ENCODE results near the gene QSOX1.
"Not testable (repeated sequence)": the region's sequence is repeated elsewhere in the genome, so short reads cannot be mapped to it uniquely, and the experiment has no call there.

Gene QSOX1, protein sequence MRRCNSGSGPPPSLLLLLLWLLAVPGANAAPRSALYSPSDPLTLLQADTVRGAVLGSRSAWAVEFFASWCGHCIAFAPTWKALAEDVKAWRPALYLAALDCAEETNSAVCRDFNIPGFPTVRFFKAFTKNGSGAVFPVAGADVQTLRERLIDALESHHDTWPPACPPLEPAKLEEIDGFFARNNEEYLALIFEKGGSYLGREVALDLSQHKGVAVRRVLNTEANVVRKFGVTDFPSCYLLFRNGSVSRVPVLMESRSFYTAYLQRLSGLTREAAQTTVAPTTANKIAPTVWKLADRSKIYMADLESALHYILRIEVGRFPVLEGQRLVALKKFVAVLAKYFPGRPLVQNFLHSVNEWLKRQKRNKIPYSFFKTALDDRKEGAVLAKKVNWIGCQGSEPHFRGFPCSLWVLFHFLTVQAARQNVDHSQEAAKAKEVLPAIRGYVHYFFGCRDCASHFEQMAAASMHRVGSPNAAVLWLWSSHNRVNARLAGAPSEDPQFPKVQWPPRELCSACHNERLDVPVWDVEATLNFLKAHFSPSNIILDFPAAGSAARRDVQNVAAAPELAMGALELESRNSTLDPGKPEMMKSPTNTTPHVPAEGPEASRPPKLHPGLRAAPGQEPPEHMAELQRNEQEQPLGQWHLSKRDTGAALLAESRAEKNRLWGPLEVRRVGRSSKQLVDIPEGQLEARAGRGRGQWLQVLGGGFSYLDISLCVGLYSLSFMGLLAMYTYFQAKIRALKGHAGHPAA

DNA sequence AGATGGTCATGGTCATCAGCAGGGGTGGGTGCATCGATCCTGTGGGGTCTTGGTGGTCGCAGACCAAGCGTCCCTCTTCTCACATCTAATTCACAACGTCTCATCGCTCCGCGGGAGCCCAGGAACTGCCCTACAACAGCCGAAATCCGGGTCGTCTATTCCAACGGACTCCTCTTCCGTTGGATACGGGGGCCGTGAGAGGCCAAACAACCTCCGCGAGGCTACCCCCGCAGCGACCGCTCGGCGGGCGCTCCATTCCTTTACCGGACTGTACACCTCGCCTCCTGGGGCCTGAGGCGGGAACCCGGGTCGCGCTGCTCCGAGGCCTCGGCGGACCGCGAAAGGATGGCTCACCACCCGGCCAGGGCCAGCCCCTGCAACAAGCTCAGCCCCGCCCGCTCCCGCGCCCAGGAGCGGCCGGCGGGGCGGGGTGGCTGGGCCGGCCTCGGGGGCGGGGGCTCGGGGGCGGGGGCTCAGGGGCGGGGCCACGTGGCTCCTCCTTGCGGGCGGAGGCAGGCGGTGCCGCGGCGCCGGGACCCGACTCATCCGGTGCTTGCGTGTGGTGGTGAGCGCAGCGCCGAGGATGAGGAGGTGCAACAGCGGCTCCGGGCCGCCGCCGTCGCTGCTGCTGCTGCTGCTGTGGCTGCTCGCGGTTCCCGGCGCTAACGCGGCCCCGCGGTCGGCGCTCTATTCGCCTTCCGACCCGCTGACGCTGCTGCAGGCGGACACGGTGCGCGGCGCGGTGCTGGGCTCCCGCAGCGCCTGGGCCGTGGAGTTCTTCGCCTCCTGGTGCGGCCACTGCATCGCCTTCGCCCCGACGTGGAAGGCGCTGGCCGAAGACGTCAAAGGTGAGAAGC, at the start of gene QSOX1:
QSOX1 (plus strand) TSS at position 545 of the 857 bp plus-strand sequence; CDS start at position 584, 39 bp downstream.
- peak; percentile 78 for DNase-seq (ENCODE audit: low read depth)

DNA sequence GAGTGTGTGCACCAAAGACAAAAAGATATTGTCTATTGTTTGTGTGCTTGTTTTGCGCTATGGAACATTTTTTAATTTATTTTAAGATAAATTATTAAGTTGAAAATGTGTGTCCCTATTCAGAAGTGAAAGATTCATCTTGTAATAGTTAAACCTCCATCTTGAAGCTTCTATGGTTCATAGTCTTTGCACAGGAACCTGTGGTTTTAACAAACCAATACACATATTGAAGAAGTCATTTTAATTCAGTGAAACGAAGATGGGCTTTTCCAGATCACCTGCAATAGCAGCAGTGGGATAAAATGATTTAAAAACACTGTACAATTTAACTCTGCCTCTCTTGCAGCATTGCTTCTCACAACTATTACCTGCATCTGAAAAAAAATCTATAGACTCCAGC, 42.6 kb upstream of the QSOX1 start:
- DNase-seq (ENCODE audit: low read depth): no peak

DNA sequence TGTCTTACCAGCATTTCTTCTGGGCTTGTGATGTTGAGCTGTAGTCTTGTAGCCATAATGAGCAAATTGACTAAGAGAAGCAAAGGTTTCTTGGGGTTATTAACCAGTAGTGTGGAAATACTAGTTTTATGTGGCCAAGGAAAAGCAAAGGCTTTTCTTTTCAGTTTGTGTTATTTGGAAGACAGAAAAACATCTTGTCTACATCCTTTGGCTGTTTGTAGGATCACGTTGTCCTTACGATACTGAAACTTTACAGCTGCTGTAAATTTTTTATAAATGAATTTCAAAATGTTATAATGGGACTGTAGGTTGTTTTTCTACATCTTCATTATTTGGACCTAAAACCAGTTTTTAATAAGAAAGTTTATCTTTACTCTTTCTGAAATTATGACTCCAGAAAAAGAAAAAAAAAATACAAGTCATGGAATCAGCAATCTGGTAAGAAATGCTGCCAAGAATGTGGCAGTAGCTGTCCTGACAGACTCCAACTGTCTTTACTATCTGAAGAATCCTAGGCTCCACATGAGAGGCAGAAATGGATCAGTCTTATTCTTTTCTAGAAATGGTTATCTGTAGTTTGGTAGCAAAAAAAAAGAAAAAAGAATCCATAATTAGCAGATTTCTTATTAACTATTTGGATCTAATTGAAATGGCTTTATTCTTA, 41.6 kb upstream of the QSOX1 start:
- peak; percentile 61 for DNase-seq (ENCODE audit: low read depth)

DNA sequence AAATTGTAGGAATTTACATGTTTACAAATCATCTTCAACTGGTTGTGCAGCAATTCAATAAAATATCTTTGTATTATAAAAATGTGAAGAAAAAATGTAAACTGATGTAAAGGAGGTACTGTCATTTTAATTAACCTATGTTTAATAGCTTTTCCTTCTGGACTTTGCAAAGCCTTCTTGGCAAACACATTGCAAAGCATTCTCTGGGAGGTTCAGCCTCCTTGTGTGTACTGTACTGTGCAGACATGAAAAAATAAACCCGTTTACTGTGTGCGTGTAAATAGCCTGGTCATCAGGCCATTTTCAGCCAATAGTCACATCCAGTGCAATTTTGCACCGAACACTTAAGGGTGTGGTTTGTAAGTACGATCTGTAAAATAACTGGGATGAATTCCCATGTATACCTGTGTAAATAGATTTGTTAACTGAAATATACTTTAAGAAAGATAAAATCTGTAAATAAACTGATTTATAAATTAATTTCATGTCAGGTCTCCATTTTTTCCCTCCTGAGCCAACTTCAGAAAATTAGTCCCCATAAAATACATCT, 40.2 kb upstream of the QSOX1 start:
- no peak for DNase-seq (ENCODE audit: low read depth)

DNA sequence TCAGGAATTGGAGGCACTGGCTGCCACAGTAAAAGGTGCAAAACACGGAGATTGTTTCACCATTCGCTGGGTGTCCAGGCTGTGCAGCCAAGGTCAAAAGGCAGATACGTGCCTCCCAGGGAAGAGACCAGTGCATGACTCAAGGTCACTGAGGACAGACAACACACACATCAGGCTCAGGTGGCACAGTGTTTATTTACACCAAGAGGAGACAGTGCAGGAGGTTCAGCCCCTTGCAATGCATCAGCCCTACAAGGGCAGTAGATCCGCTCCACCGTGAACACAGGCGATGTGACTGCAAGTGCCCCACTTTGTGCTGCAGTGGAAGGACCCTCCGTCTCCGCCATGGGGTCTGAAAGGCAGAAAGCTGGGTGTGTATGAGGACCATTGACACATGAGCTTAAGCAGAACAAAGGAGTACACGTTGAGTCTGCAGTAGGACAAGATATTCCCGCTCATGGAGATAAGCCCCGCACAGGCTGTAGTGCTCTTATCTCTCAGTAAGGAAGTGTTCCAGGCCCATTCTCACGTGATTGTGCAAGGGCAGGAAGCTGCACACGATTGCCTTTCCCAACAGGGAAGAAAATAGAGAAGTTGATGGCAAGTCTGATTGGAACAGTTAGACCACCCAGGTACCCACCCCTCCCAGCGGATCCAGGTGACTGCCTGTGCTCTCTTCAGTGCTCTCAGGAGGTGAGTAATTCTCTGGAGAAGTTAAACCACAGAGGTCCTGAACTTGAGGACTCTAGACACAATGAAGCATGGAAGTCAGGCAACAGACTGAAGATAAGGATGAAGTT, 37.5 kb upstream of the QSOX1 start:
- peak; percentile 91 for DNase-seq (ENCODE audit: low read depth)

DNA sequence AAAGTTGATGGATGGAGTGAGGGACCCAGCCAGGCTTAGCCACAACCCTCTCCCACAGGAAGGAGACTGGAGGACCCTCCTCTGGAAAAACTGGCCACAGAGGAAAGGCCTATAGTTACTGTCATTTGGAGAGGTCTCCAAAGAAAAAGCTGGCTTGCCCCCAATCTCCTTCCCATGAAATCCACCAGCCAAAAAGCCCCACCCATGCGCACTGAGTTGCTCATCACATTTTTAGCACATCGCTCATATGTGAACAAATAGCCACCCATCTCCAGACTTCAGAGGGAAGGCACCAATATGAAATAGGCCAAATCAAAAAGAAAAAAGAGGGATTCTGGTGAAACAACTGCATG, 36.9 kb upstream of the QSOX1 start:
- no peak for DNase-seq (ENCODE audit: low read depth)

DNA sequence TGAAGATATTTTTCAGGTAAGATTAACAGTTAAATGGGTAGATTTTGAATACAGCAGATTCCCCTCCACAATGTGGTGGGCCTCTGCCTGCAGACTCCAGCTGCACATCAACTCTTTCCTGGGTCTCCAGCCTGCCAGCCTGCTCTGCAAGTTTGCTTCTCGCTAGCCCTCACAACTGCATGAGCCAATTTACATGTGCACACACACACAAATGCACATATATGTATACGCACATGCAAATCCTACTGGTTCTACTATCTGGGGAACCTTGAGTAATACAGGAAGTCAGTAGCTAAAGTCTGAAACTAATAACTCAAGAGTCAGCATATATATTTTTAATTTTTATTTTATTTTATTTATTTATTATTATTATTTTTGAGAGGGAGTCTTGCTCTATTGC, 34.8 kb upstream of the QSOX1 start:
- DNase-seq (ENCODE audit: low read depth): no peak

DNA sequence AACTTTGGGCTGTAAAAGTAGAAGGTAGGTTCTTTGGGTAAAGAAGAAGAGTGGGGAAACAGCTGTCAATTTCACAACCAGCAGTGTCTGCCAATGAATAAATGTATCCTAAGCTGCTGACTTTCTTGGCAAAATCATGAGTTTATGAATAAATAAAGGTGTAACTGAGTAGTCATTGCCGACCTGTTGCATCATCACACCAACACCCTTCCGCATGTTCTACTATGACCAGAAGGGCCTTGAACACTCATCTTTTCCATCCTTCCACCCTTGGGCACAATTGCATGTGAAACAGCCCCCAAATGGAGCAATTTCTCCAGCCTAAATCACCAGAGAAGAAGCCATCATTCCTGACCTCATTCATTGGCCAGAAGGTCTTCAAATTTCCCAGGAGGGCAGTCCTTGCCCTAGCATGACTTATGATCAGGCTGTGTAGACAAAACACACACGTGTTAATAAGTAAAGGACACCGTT, 31.2 kb upstream of the QSOX1 start:
- DNase-seq (ENCODE audit: low read depth): peak; percentile 78

DNA sequence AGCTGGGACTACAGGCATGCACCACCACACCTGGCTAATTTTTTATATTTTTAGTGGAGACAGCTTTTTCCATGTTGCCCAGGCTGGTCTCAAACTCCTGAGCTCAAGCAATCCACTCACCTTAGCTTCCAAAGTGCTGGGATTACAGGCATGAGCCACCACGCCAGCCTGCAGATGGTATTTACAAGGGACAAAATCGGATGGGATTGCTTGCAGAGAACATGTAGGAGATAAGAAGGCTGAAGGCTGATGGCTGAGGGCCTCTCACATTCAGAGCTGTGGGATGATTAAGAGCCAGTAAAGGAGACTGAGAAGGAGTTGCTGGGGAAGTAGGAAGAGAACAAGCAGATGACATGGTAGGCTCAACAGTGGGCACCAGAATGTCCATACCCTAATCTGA, 24.0 kb upstream of the QSOX1 start:
- DNase-seq (ENCODE audit: low read depth): peak; percentile 33

DNA sequence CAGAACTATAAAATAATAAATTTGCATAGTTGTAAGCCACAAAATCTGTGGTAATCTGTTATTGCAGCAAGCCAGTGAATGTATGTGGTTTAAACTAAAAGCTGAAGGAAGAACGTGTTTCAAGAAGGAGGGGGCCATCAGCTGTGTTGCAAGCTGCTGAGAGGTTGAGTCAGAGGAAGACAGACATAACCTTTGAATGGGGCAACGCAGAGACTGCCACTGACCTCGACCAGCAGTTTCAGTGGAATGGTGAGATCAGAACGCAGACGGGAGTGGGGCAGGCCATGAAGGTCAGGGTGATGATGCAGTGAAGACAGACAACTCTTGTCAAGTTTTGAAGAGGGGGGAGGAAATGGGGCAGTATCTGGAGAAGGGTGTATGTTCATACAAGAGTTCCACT, 23.2 kb upstream of the QSOX1 start:
- peak; percentile 100 for DNase-seq (ENCODE audit: low read depth)

DNA sequence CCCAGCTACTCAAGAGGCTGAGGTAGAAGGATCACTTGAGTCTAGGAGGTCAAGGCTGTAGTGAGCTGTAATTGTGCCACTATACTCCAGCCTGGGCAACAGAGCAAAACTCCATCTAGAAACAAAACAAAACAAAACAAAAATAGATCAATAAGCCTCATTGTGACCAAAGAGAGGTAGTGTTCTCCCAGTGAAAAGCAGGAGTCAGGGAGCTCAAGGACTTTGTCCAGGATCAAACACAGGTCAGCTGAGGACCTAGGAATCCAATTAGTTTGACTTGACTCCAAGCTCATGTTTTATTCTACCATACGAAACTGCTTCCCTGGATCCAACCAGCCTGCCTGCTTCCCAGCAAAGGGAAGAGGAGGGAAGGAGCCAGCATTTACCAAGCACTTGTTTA, 21.5 kb upstream of the QSOX1 start:
- DNase-seq (ENCODE audit: low read depth): no peak

DNA sequence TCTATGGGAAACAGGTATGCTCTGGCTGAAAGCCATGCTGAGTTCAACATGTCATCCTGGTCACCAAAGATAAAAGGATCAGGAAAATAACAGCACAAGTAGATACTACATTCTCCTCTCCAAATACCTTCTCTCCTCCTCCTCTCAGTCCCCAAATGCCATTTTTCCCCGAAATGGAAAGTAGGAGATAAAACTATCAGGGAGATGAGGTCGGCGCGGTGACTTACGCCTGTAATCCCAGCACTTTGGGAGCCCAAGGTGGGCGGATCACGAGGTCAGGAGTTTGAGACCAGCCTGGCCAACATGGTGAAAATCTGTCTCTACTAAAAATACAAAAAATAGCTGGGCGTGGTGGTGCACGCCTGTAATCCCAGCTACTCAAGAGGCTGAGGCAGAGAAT, 21.0 kb upstream of the QSOX1 start:
- DNase-seq (ENCODE audit: low read depth): not testable (repeated sequence)

DNA sequence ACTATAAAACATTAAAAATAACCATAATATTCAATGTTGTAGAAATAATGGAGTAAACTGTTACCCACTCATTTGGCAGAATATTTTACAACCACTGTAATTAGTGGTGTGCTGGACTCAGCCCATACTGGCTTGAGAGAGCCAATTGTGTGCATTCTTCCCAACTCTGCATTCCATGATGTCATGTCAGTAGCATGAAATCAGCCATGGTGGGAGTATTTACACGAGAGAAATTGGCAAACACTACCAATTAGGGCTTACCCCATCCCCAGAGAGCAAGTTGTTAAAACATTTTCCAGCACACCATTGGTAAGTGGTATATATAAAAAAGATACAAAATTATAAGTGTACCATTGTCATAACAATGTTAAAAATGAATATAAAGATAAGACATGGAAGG, 19.1 kb upstream of the QSOX1 start:
- DNase-seq (ENCODE audit: low read depth): no peak

DNA sequence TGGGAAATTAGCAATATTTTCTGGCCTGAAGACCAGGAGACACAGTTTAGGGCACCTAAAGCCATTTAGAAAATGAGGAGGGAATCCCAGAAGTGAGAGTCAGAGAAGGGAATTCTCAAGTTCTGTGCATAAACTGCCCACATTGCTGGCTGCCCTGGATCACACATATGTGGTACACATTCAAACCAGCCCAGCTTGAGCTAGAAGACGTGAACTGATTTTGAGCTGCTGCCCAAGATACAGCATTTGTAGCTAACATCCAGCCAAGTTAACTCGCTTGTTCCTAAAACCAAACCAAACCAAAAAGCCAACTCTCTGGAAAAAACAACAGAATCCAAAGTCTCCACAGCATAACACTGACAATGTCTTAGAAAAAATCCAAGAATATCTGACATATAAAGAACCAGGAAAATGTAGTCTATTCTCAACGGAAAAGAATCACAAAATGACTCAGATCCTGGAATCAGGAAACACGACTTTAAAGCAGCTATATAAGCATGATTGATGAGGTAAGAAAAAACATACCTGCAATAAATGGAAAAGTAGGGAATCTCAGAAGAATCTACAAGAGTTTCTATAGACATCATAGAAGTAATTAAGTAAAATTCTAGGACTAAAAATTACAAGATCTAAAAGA, 18.2 kb upstream of the QSOX1 start:
- no peak for DNase-seq (ENCODE audit: low read depth)

DNA sequence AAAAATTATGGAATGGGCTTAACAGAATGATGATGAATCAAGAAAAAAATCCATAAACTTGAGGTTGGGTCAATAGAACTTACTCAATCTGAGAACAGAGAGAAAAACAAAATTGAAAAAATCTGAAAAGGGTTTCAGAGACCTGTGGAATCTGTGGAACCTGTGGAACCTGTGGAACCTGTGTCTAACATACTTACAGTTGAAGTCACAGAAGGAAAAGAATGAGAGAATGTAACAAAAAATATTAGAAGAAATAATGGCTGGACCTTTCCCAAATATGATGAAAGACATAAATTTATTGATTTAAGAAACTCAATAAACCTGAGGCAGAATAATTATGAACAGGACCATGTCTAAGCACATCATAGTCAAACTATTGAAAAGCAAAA, 17.7 kb upstream of the QSOX1 start:
- no peak for DNase-seq (ENCODE audit: low read depth)

DNA sequence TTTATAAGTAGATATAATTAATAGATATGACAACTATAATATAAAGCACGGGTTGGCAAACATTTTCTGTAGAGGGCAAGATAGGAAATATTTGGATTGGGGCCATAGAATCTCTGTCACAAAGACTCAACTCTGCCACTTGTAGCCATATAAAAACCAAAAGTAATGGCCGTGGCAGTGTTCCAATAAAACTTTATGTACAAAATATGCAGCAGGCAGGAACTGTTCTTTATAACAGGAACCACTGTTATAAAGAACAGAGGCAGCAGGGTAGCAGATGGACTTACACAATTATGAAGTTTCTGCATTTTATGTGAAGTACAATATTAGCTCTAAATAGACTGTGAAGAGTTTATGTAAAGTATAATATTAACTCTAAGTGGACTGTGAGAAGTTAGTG, 16.9 kb upstream of the QSOX1 start:
- no peak for DNase-seq (ENCODE audit: low read depth)

DNA sequence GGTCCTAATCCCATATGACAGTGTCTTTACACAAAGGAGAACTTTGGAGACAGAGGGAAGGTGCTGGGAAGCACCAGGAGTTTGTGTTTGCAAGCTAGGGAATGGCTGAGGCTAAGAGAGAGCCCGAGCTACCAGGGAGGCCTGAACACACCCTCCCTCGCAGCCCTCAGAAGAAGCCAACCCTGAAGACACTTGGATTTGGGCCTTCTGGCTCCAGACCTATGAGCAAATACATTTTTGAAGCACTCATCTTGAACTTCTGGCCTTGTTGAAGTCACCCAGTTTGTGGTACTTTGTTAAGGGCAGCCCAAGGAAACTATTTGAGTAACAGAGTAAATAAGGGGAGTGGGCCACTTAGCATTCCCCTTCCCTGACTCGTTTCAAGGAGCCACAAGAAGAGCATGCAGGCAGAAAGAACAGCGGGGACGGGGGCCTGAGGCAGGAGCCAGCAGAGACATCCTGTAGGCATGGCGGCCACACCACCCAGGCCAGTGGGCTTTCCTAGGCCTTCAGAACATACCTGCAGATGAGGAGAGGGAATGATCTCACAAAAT, 13.2 kb upstream of the QSOX1 start:
- DNase-seq (ENCODE audit: low read depth): no peak

DNA sequence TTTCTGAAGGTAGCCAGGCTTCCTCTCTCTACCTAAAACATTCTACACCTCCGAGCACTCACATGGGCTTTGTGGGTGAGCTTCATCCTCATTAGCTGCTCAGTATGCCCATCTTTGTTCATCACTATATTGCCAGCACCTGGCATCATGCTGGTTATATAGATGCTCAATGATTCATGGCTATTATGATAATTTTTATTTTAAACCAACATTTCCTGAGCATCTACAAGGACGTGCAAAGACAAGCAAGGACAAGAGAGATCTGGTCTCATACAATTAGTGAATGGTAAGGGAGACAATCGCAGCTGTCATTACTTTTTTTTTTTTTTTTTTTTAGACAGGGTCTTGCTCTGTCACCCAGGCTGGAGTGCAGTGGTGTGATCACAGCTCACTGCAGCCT, 11.3 kb upstream of the QSOX1 start:
- no peak for DNase-seq (ENCODE audit: low read depth)

DNA sequence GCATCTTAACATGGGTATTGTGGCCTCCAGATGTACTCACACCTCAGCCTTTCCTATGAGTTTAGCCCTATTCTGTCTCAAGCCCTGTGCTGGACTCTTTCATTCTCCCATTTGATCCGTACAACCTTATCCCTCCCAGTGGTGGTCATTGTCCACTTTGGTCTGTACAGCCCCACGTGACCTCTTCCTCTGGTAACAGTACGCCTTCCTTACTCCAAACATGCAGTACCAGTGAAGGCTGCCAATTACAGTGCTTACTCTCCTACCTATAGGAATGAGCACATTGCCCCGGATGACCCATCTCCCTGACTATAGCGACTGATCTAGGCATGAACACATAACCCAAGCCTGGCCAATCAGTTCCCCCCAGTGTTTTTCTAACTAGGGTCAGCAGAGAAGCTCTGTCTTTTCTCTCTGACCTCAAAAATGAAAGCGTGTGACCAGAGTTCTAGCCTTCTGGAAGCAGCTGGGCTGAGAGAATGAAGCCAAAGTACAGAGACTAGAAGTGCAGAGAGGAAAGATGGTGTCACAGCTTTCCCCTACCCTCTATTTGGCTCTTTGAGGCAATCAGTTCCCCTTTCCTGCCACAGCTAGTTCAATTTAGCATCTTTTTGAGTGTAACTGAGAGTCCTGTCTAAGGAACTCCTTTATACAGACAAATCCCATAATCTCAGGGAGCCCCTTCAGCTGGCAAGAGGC, 9.9 kb upstream of the QSOX1 start:
- no peak for DNase-seq (ENCODE audit: low read depth)
